GM19328 (cell line): ENCODE data around the gene AGBL3.

Source experiments
- ATAC-seq: cut with Tn5 transposase; IDR thresholded peaks from one replicate; pipeline ENCODE4 v1.9.1; 2021; ENCODE audit warnings: mild to moderate bottlenecking, moderate library complexity; ENCODE audit not compliant: unreplicated experiment

AGBL3 gene

DNA sequence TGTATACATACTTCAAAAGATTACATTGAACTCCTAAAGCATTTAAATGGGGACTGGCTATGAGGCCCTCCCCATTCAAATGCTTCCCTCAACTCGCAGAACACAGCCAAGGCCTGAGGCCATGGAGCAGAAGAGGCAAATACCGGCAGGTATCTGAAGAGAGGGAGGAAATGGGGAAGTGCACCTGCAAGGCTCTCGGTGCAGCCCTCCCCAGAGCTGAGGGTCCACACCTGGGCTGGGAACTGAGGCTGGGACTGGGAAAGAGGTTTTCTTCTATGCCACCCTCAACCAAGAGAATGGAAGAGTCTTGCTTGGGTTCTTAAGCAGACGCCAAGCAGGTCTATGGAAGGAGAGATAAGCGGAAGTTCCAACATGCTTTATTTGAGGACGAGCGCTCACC lies 197.2 kb downstream of the AGBL3 start:
- no peak for ATAC-seq

DNA sequence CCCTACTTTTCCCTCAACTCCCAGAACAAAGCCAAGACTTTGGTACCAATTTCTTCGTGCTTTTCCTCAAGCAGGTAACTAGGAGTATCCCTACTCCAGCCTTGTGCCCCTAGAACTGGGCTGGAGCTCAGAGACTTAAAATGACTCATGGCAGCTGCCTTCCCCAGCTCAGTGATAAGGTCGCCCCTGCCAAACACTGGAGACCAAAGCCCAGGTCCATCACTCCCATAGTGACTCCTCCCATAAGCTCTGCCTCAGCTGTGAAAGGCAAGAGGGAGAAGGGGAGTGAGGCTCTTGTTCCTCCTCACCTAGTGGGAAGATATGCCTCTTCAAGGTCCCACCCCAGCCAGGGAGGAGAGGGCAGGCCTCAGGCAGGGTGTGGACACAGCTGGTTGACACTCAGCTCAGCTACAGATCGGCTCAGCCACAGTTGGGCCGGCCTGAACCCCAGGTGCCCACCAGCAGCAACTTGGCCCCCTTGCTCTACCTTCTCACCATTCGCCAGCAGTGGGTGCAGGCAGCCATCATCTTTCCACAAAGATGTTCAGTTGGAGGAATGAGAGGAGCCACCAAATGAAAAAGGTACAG lies 198.0 kb downstream of the AGBL3 start:
- ATAC-seq: no peak
